Neuronal stem cell (in vitro differentiated cells): ENCODE results near the gene CDHR1.

Source experiments
- DNase-seq: peaks from one replicate; pipeline ENCODE4 v3.0.0-alpha.2; 2013; ENCODE audit warnings: low spot score
- H2AFZ ChIP-seq: one replicate; pipeline ENCODE4 v1.6.1; 2013; ENCODE audit warnings: mild to moderate bottlenecking, low read length, inconsistent platforms
- H2AK5ac ChIP-seq: 2 replicates; pipeline ENCODE4 v1.6.1; 2013; ENCODE audit warnings: low read depth, mild to moderate bottlenecking, inconsistent platforms, low read length, moderate library complexity, mixed read lengths
- H2BK120ac ChIP-seq: 2 replicates; pipeline ENCODE4 v1.6.1; 2013; ENCODE audit warnings: low read depth, mild to moderate bottlenecking, inconsistent platforms, low read length, moderate library complexity, mixed read lengths
- H2BK12ac ChIP-seq: one replicate; pipeline ENCODE4 v1.6.1; 2013; ENCODE audit warnings: low read length, inconsistent platforms
- H2BK15ac ChIP-seq: 2 replicates; pipeline ENCODE4 v1.6.1; 2013; ENCODE audit warnings: mild to moderate bottlenecking, low read length, inconsistent platforms, mixed read lengths
- H2BK5ac ChIP-seq: one replicate; pipeline ENCODE4 v1.6.1; 2013; ENCODE audit warnings: inconsistent platforms, mild to moderate bottlenecking, low read length, moderate library complexity
- H3K14ac ChIP-seq: one replicate; pipeline ENCODE4 v1.6.1; 2013; ENCODE audit warnings: low read length, inconsistent platforms
- H3K18ac ChIP-seq: 2 replicates; pipeline ENCODE4 v1.6.1; 2013; ENCODE audit warnings: low read length, inconsistent platforms
- H3K23ac ChIP-seq: 2 replicates; pipeline ENCODE4 v1.6.1; 2013; ENCODE audit warnings: low read depth, mild to moderate bottlenecking, mixed read lengths, low read length, inconsistent platforms; ENCODE audit not compliant: poor library complexity
- H3K27ac ChIP-seq: replicated peaks from 3 replicates; pipeline ENCODE4 v1.5.1; 2013; ENCODE audit warnings: low read length, inconsistent platforms
- H3K27me3 ChIP-seq, 3 experiments: 2 replicates each; pipeline ENCODE4 v1.6.1; 2013; ENCODE audit warnings: low read length in 3 of 3, mild to moderate bottlenecking in 2 of 3, inconsistent platforms in 1 of 3, low read depth in 1 of 3, mixed read lengths in 1 of 3, moderate library complexity in 1 of 3; ENCODE audit not compliant: control insufficient read depth in 3 of 3, insufficient read depth in 3 of 3
- H3K36me3 ChIP-seq, 2 donors: replicated peaks in 1 of 2; 2 replicates each; pipeline ENCODE4 v1.6.1; 2013; ENCODE audit warnings: low read length in 2 of 2; ENCODE audit not compliant: control insufficient read depth in 2 of 2, insufficient read depth in 2 of 2
- H3K4ac ChIP-seq: 2 replicates; pipeline ENCODE4 v1.6.1; 2013; ENCODE audit warnings: inconsistent platforms, mild to moderate bottlenecking, low read length, moderate library complexity
- H3K4me1 ChIP-seq, 2 donors: 1 replicate in 1 of 2; 2 replicates in 1 of 2; pipeline ENCODE4 v1.6.1; 2013; ENCODE audit warnings: low read length in 2 of 2, low read depth in 1 of 2; ENCODE audit not compliant: control insufficient read depth in 2 of 2, insufficient read depth in 1 of 2
- H3K4me2 ChIP-seq: one replicate; pipeline ENCODE4 v1.6.1; 2013; ENCODE audit warnings: mild to moderate bottlenecking, low read length, inconsistent platforms; ENCODE audit not compliant: insufficient read depth, poor library complexity, severe bottlenecking
- H3K4me3 ChIP-seq, 2 donors: 2 replicates each; pipeline ENCODE4 v1.5.1; 2013; ENCODE audit warnings: low read length in 2 of 2, mild to moderate bottlenecking in 2 of 2, inconsistent platforms in 1 of 2, moderate library complexity in 1 of 2
- H3K79me1 ChIP-seq: one replicate; pipeline ENCODE4 v1.6.1; 2013; ENCODE audit warnings: low read depth, mild to moderate bottlenecking, inconsistent platforms, low read length, moderate library complexity
- H3K9ac ChIP-seq: one replicate; pipeline ENCODE4 v1.6.1; 2013; ENCODE audit warnings: mild to moderate bottlenecking, low read depth, low read length, inconsistent platforms; ENCODE audit not compliant: poor library complexity
- H3K9me3 ChIP-seq, 2 donors: replicated peaks in 1 of 2; 2 replicates each; pipeline versions ENCODE3 to v1.6.1; 2013; ENCODE audit warnings: low read length in 2 of 2, mild to moderate bottlenecking in 2 of 2, inconsistent platforms in 1 of 2, low read depth in 1 of 2, mixed read lengths in 1 of 2, moderate library complexity in 1 of 2; ENCODE audit not compliant: control insufficient read depth in 2 of 2, insufficient read depth in 1 of 2
- H4K8ac ChIP-seq: one replicate; pipeline ENCODE4 v1.6.1; 2013; ENCODE audit warnings: low read depth, mild to moderate bottlenecking, inconsistent platforms, low read length, moderate library complexity
- H4K91ac ChIP-seq: one replicate; pipeline ENCODE4 v1.6.1; 2013; ENCODE audit warnings: low read length, low read depth, mild to moderate bottlenecking, inconsistent platforms; ENCODE audit not compliant: poor library complexity
- WGBS, 2 donors: extraction: QIAGEN DNeasy Blood & Tissue Kit; methylation state at CpG; one replicate each; pipeline ENCODE4 v1.1.7; 2013; ENCODE audit warnings: missing lambda C conversion rate in 2 of 2, mixed read lengths in 1 of 2; ENCODE audit not compliant: insufficient read length in 2 of 2, insufficient replicate concordance in 1 of 2; ENCODE audit errors: extremely low coverage in 2 of 2; 5-methylcytosine and 5-hydroxymethylcytosine counted together

The CDHR1 gene

DNA sequence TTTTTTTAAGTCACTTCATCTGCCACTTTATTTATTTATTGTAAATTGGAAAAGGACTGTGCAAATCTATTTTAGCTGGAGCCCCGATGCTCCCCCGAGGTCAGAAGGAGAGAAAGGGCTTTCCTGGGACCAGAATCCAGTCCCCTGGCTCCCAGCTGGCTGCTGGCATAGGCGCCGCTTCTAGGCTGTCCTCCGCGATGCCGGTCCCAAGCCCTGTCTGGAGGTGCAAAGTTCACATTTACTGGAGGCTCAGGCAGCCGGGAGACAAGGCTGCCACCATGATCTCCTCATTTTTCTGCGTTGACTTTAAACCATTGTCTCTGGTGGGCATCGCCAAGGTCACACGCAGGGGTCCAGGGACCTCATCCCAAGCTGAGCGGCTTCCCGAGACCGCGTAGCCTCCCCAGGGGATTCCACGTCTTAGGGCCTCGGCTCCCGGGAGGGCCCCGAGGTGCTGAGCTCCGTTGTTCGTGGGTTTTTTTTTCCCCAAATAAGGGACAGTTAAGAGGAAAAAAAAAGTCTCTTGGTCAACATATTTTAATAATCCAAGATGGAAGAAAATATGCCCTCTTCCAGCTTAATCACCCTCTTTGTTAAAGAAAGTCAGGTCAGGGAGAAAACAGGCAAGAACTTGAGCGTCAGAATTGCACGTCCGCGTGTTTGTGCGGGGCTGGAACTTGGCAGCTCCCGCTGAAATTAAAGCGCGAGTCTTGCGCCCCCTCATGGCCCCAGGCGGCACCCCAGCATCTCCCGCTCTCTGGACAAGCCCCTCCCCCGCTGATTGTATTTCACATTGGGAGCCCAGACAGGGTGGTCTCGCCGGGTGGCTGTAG, 62.4 kb downstream of the CDHR1 start:
- Histone ChIP-seq H3K9ac (no peak overlapping the region), H2AK5ac (no peak overlapping the region)

DNA sequence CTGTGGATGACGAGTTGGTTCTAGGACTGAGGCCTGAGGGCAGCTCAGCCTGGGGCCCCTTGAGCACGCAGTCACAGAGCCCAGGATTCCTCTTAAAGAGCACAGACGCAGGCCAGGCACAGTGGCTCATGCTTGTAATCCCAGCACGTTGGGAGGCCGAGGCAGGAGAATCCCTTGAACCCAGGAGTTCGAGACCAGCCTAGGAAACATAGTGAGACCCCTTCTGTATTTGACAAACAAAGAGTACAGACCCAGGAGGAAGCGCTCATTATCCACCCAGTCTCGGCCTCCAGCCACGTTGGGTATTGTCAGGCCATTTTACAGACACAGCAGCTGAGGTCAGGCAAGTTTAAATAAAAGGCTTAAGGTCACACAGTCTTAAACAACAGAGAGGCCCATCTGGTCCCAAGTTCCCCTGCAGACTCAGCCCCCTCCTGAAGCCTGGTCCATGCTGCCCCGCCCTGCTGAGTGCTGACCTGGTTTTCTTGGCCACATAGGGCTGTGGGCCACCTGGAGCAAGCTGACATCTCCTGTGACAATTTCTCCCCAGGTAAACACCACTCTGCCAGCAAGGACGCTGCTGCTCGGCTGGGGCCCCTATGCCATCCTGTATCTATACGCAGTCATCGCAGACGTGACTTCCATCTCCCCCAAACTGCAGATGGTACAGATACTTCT, 63.1 kb downstream of the CDHR1 start:
- no peak overlapping the region for H3K27ac ChIP-seq
- DNase-seq = no peak
- no peak overlapping the region for H2BK15ac ChIP-seq
- H3K79me1 ChIP-seq = no peaks in the 10 kb centered on the region
- H3K27me3 ChIP-seq = peaks cover 0 to 19% (median 3%) of the 10 kb centered on the region in 3 experiments
- peak overlapping the region; percentile 54 for H3K18ac ChIP-seq
- H3K4ac ChIP-seq = no peak overlapping the region
- WGBS, 2 donors = no CpG with 5 or more reads among the region's 15 CpGs
- no peak overlapping the region for H3K4me3 ChIP-seq
- H3K36me3 ChIP-seq = no peaks in the 10 kb centered on the region
- H3K9me3 ChIP-seq = no peaks in the 10 kb centered on the region
- H3K4me1 ChIP-seq = peaks cover 0 to 2% of the 10 kb centered on the region in 2 donors
- H2AK5ac ChIP-seq = no peak overlapping the region
- no peak overlapping the region for H3K14ac ChIP-seq
- no peak overlapping the region for H3K4me2 ChIP-seq
- peak overlapping the region; percentile 8 for H3K23ac ChIP-seq
- H3K9ac ChIP-seq = no peak overlapping the region
- no peak overlapping the region for H2AFZ ChIP-seq
- H2BK120ac ChIP-seq = no peak overlapping the region
- H4K8ac ChIP-seq = no peak overlapping the region
- H4K91ac ChIP-seq = no peak overlapping the region
- peak overlapping the region; percentile 16 for H2BK5ac ChIP-seq
- H2BK12ac ChIP-seq = no peak overlapping the region

More for the DNA sequence above, 62.4 kb downstream of the CDHR1 start:
- H3K18ac ChIP-seq = peak overlapping the region; percentile 88
- no peak overlapping the region for H2AFZ ChIP-seq
- no peak overlapping the region for H2BK120ac ChIP-seq
- peak; percentile 52 for DNase-seq
- no peaks in the 10 kb centered on the region for H3K79me1 ChIP-seq
- H3K14ac ChIP-seq = no peak overlapping the region
- no peak overlapping the region for H4K91ac ChIP-seq
- peak overlapping the region; percentile 19 for H2BK15ac ChIP-seq
- peaks cover 0 to 14% (median 3%) of the 10 kb centered on the region in 3 experiments for H3K27me3 ChIP-seq
- H2BK12ac ChIP-seq = peak overlapping the region; percentile 33
- H3K4me3 ChIP-seq = no peak overlapping the region
- no peak overlapping the region for H4K8ac ChIP-seq
- H3K4me2 ChIP-seq = no peak overlapping the region
- H3K23ac ChIP-seq = peak overlapping the region; percentile 8
- H3K27ac ChIP-seq = no peak overlapping the region
- H3K9me3 ChIP-seq = no peaks in the 10 kb centered on the region
- H3K4me1 ChIP-seq = peaks cover 0 to 2% of the 10 kb centered on the region in 2 donors
- no CpG with 5 or more reads among the region's 35 CpGs for WGBS, 2 donors
- no peak overlapping the region for H2BK5ac ChIP-seq
- no peaks in the 10 kb centered on the region for H3K36me3 ChIP-seq
- no peak overlapping the region for H3K4ac ChIP-seq

DNA sequence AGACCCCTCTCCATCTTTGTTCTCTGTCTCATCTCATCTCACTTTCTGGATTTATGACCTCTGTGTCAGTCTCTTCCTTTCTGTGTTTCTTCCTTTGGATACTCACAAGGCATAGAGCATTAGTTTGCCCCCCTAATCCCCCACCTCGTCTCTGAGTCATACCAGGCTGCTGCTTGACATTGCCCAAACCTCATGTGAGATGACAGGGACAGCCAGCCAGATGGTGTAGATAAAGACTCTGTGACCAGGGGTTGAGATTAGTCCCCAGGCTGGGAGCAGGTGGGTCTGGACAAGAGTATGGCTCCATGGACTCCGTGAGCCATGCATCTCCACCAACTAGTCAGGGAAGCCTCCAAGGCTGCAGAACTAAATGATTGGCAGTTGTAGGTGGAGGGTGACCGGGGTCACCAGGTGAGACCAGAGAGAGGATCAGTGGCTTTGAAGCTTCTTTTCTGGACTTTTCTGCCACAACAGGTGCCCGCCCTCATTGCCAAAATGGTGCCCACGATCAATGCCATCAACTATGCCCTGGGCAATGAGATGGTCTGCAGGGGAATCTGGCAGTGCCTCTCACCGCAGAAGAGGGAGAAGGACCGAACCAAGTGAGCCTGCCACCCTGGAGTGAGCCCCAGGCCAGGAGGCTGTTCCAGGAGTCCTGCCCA, 63.8 kb downstream of the CDHR1 start:
- Histone ChIP-seq H3K27me3 (peaks cover 0 to 23% (median 3%) of the 10 kb centered on the region in 3 experiments), H2BK120ac (no peak overlapping the region), H3K14ac (no peak overlapping the region), H2BK12ac (peak overlapping the region; percentile 93), H3K4me1 (peaks cover 0 to 2% of the 10 kb centered on the region in 2 donors), H2AFZ (no peak overlapping the region), H4K91ac (peak overlapping the region; percentile 81), H3K9me3 (no peaks in the 10 kb centered on the region), H3K79me1 (no peaks in the 10 kb centered on the region), H3K36me3 (no peaks in the 10 kb centered on the region), H3K23ac (no peak overlapping the region), H3K9ac (no peak overlapping the region), H3K27ac (no peak overlapping the region), H2BK5ac (no peak overlapping the region), H3K18ac (peak overlapping the region; percentile 51), H2BK15ac (peak overlapping the region; percentile 69), H4K8ac (no peak overlapping the region), H3K4me3 (no peak overlapping the region), H3K4me2 (no peak overlapping the region), H2AK5ac (peak overlapping the region; percentile 94), H3K4ac (peak overlapping the region; percentile 10)
- DNase-seq = no peak
- WGBS, 2 donors = no CpG with 5 or more reads among the region's 7 CpGs
